ENCODE measurements around the gene DCAF4. TPM values are rescaled to one million over a fixed set of nuclear protein-coding genes. Genes with fewer than 3 reads are reported as not detected.
"Not testable (repeated sequence)": the region's sequence is repeated elsewhere in the genome, so short reads cannot be mapped to it uniquely, and the experiment has no call there.

Gene DCAF4
- polyA plus RNA-seq, 1 donor from 2014 or later: 16.5 TPM

DNA sequence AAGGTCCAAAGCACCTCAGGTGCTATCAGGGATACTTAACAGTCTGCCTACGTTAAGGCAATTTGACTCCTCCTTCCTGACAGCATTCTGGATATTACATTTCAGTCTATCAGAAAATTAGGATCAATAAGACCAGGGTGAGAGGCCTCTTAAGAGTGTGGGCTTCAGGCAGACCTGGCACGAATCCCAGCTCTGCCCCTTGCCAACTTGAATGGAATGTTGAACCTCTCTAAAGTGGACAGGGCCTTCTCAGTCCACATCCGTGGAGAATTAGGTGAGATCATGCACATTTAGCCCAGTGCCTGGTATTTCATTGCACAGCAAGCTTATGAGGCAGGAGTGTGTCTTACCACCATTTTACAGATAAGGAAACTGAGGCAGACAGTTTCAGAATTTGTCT, 25.9 kb downstream of the DCAF4 start:
- Histone ChIP-seq H4K20me1 (ENCODE audit: insufficient read depth) (no peaks in the 10 kb centered on the region), H3K27me3 (ENCODE audit: insufficient read depth, low read depth, low read length) (no peaks in the 10 kb centered on the region), H3K4me2 (ENCODE audit: low read length) (no peak overlapping the region), H3K9ac (ENCODE audit: low read length) (no peak overlapping the region), H3K36me3 (ENCODE audit: insufficient read depth, low read length) (no peaks in the 10 kb centered on the region), H3K4me3 (ENCODE audit: low read length) (no peak overlapping the region), H2AFZ (ENCODE audit: low read depth, low read length) (no peak overlapping the region), H3K27ac (ENCODE audit: low read length) (no peak overlapping the region), H3K9me2 (ENCODE audit: insufficient read depth, low read length) (no peaks in the 10 kb centered on the region), H3F3A (ENCODE audit: insufficient read depth, low read length, poor library complexity, severe bottlenecking) (no peaks in the 10 kb centered on the region), H3K9me3 (ENCODE audit: low read length) (no peaks in the 10 kb centered on the region), H3K79me2 (replicated peaks; ENCODE audit: insufficient read depth, low read length) (no peaks in the 10 kb centered on the region)
- TF ChIP-seq, protein P1, sequence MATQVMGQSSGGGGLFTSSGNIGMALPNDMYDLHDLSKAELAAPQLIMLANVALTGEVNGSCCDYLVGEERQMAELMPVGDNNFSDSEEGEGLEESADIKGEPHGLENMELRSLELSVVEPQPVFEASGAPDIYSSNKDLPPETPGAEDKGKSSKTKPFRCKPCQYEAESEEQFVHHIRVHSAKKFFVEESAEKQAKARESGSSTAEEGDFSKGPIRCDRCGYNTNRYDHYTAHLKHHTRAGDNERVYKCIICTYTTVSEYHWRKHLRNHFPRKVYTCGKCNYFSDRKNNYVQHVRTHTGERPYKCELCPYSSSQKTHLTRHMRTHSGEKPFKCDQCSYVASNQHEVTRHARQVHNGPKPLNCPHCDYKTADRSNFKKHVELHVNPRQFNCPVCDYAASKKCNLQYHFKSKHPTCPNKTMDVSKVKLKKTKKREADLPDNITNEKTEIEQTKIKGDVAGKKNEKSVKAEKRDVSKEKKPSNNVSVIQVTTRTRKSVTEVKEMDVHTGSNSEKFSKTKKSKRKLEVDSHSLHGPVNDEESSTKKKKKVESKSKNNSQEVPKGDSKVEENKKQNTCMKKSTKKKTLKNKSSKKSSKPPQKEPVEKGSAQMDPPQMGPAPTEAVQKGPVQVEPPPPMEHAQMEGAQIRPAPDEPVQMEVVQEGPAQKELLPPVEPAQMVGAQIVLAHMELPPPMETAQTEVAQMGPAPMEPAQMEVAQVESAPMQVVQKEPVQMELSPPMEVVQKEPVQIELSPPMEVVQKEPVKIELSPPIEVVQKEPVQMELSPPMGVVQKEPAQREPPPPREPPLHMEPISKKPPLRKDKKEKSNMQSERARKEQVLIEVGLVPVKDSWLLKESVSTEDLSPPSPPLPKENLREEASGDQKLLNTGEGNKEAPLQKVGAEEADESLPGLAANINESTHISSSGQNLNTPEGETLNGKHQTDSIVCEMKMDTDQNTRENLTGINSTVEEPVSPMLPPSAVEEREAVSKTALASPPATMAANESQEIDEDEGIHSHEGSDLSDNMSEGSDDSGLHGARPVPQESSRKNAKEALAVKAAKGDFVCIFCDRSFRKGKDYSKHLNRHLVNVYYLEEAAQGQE (IDR thresholded peaks at IDR 0.05; ENCODE audit: borderline replicate concordance): no peak
- TF ChIP-seq TAF1 (IDR thresholded peaks at IDR 0.05; ENCODE audit: low read depth) (no peak), SMC3 (conservative IDR thresholded peaks at IDR 0.05; ENCODE audit: poor library complexity) (no peak), EP300 (conservative IDR thresholded peaks at IDR 0.05; ENCODE audit: poor library complexity, severe bottlenecking) (no peak), MXI1 (conservative IDR thresholded peaks at IDR 0.05; ENCODE audit: poor library complexity, severe bottlenecking) (no peak), POLR2AphosphoS5 (IDR thresholded peaks at IDR 0.05) (no peak), RAD21 (conservative IDR thresholded peaks at IDR 0.05) (no peak)
- TF ChIP-seq, protein P2, sequence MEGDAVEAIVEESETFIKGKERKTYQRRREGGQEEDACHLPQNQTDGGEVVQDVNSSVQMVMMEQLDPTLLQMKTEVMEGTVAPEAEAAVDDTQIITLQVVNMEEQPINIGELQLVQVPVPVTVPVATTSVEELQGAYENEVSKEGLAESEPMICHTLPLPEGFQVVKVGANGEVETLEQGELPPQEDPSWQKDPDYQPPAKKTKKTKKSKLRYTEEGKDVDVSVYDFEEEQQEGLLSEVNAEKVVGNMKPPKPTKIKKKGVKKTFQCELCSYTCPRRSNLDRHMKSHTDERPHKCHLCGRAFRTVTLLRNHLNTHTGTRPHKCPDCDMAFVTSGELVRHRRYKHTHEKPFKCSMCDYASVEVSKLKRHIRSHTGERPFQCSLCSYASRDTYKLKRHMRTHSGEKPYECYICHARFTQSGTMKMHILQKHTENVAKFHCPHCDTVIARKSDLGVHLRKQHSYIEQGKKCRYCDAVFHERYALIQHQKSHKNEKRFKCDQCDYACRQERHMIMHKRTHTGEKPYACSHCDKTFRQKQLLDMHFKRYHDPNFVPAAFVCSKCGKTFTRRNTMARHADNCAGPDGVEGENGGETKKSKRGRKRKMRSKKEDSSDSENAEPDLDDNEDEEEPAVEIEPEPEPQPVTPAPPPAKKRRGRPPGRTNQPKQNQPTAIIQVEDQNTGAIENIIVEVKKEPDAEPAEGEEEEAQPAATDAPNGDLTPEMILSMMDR (IDR thresholded peaks at IDR 0.05; ENCODE audit: poor library complexity, severe bottlenecking): no peak

DNA sequence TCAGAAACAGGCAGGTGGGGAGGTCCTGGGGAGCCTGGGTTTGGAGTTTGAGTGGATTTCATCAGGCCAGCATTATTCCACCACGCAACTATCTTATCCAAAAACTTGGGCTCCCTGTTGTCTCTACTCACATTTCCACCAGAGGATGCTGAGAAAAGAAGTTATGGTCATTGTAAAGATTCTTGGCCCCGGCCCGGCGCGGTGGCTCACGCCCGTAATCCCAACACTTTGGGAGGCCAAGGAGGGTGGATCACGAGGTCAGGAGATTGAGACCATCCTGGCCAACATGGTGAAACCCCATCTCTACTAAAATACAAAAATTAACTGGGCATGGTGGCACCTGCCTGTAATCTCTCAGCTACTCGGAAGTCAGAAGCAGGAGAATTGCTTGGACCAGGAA, 30.5 kb downstream of the DCAF4 start:
- H3F3A ChIP-seq (ENCODE audit: insufficient read depth, low read length, poor library complexity, severe bottlenecking); H3K79me2 ChIP-seq (replicated peaks; ENCODE audit: insufficient read depth, low read length); H2AFZ ChIP-seq (ENCODE audit: low read depth, low read length); H3K36me3 ChIP-seq (ENCODE audit: insufficient read depth, low read length); H3K9me3 ChIP-seq (ENCODE audit: low read length); H4K20me1 ChIP-seq (ENCODE audit: insufficient read depth); H3K9ac ChIP-seq (ENCODE audit: low read length); H3K27me3 ChIP-seq (ENCODE audit: insufficient read depth, low read depth, low read length); H3K9me2 ChIP-seq (ENCODE audit: insufficient read depth, low read length); H3K27ac ChIP-seq (ENCODE audit: low read length); H3K4me3 ChIP-seq (ENCODE audit: low read length); H3K4me2 ChIP-seq (ENCODE audit: low read length): not testable (repeated sequence)

GRCh38 chr14:72957213-72957612, 30.9 kb downstream of the DCAF4 start:
- no peaks in the 10 kb centered on the region for H3K9me3 ChIP-seq (ENCODE audit: low read length)
- H3K79me2 ChIP-seq (replicated peaks; ENCODE audit: insufficient read depth, low read length): no peaks in the 10 kb centered on the region
- no peaks in the 10 kb centered on the region for H3K27me3 ChIP-seq (ENCODE audit: insufficient read depth, low read depth, low read length)
- H3K36me3 ChIP-seq (ENCODE audit: insufficient read depth, low read length): no peaks in the 10 kb centered on the region
- no peak overlapping the region for H3K4me3 ChIP-seq (ENCODE audit: low read length)
- H3F3A ChIP-seq (ENCODE audit: insufficient read depth, low read length, poor library complexity, severe bottlenecking): no peaks in the 10 kb centered on the region
- no peak overlapping the region for H2AFZ ChIP-seq (ENCODE audit: low read depth, low read length)
- H3K9me2 ChIP-seq (ENCODE audit: insufficient read depth, low read length): no peaks in the 10 kb centered on the region
- no peak overlapping the region for H3K9ac ChIP-seq (ENCODE audit: low read length)
- TF ChIP-seq EZH2 (IDR thresholded peaks at IDR 0.05; ENCODE audit: borderline replicate concordance, insufficient read depth, low read length, poor library complexity, severe bottlenecking): no peak
- no peaks in the 10 kb centered on the region for H4K20me1 ChIP-seq (ENCODE audit: insufficient read depth)
- no peak overlapping the region for H3K4me2 ChIP-seq (ENCODE audit: low read length)
- no peak overlapping the region for H3K27ac ChIP-seq (ENCODE audit: low read length)

All from neural cell (in vitro differentiated cells).